ENCODE results near the gene MYMX. TPM values are rescaled to one million over a fixed set of nuclear protein-coding genes. Genes with fewer than 3 reads are reported as not detected.
A peak's percentile ranks its signal among the peaks of the same experiment; 100 is the strongest.

MYMX gene
- total RNA-seq, 2 donors from 2014 or later = not detected

- intact Hi-C loops (cut with DNase I) = loop anchor here (2.0 kb wide), 1 partner anchor 60 kb away; no protein-coding TSS in a partner anchor
- Histone ChIP-seq H3K27me3 (no peaks in the 10 kb centered on the region), H3K4me3 (no peak overlapping the region), H3K9me3 (no peaks in the 10 kb centered on the region), H3K9ac (ENCODE audit: low read depth in 2 of 2, low read length in 2 of 2) (no peak overlapping the region), H3K27ac (no peak overlapping the region), H3K4me1 (no peaks in the 10 kb centered on the region), H3K36me3 (no peaks in the 10 kb centered on the region)
- no peak for TF ChIP-seq CTCF (IDR thresholded peaks at IDR 0.05)
- no peak for DNase-seq
These were observed 16.2 kb downstream of the MYMX start for GRCh38 chr6:44232676-44233566.

- no peak overlapping the region for H3K27ac ChIP-seq
- no peaks in the 10 kb centered on the region for H3K9me3 ChIP-seq
- H3K27me3 ChIP-seq = no peaks in the 10 kb centered on the region
- no peaks in the 10 kb centered on the region for H3K4me1 ChIP-seq
- no peaks in the 10 kb centered on the region for H3K36me3 ChIP-seq
- no peak for DNase-seq
- intact Hi-C loops (cut with DNase I) = loop anchor here (2.0 kb wide), 1 partner anchor 61 kb away; no protein-coding TSS in a partner anchor
- no peak overlapping the region for H3K9ac ChIP-seq (ENCODE audit: low read depth in 2 of 2, low read length in 2 of 2)
- no peak for TF ChIP-seq CTCF (IDR thresholded peaks at IDR 0.05)
- H3K4me3 ChIP-seq = no peak overlapping the region
These were observed 16.9 kb downstream of the MYMX start for GRCh38 chr6:44233567-44234100.

- no peak overlapping the region for H3K4me3 ChIP-seq
- H3K9ac ChIP-seq (ENCODE audit: low read depth in 2 of 2, low read length in 2 of 2) = peak overlapping the region in 1 of 2 donors; percentile 44
- H3K27ac ChIP-seq = no peak overlapping the region
- H3K9me3 ChIP-seq = no peaks in the 10 kb centered on the region
- DNase-seq = peak; percentile 61
- TF ChIP-seq CTCF (IDR thresholded peaks at IDR 0.05) = peak; percentile 56
- no peaks in the 10 kb centered on the region for H3K4me1 ChIP-seq
- no peaks in the 10 kb centered on the region for H3K27me3 ChIP-seq
- no peaks in the 10 kb centered on the region for H3K36me3 ChIP-seq
- intact Hi-C loops (cut with DNase I) = loop anchor here (5.0 kb wide), 1 partner anchor 137 kb away; no protein-coding TSS in a partner anchor
These were observed 17.6 kb downstream of the MYMX start for GRCh38 chr6:44234101-44235025.

- no peak for DNase-seq
- intact Hi-C loops (cut with DNase I) = loop anchor here (5.0 kb wide), 1 partner anchor 138 kb away; no protein-coding TSS in a partner anchor
- Histone ChIP-seq H3K9ac (ENCODE audit: low read depth in 2 of 2, low read length in 2 of 2) (peak overlapping the region in 1 of 2 donors; percentile 44), H3K4me1 (no peaks in the 10 kb centered on the region), H3K9me3 (no peaks in the 10 kb centered on the region), H3K27me3 (no peaks in the 10 kb centered on the region), H3K4me3 (no peak overlapping the region), H3K36me3 (no peaks in the 10 kb centered on the region), H3K27ac (no peak overlapping the region)
- no peak for TF ChIP-seq CTCF (IDR thresholded peaks at IDR 0.05)
These were observed 18.5 kb downstream of the MYMX start for GRCh38 chr6:44235269-44235668.

Measured in colonic mucosa (tissue), 4 donors.